Tibial artery (tissue), 4 donors: ENCODE results near the gene ATP8A1.
A peak's percentile ranks its signal among the peaks of the same experiment; 100 is the strongest.

Experiments used
- DNase-seq, 2 donors: peaks; one replicate each; pipeline ENCODE4 v3.0.0-alpha.2; 2019
- H3K27ac ChIP-seq, 2 donors: fragments of 200-600 bp; sonication (generic) in 1 of 2; 1 replicate in 1 of 2; 2 replicates in 1 of 2; pipeline ENCODE4 v1.5.1; 2018 to 2019; ENCODE audit warnings: mild to moderate bottlenecking in 1 of 2
- H3K27me3 ChIP-seq, 2 donors: fragments of 200-600 bp; sonication (generic) in 1 of 2; one replicate each; pipeline versions ENCODE4 v1.5.1 to v1.6.0; 2016 to 2019
- H3K36me3 ChIP-seq, 3 donors: fragments of 200-600 bp; sonication (generic) in 2 of 3; one replicate each; pipeline ENCODE4 v1.5.1; 2016 to 2019; ENCODE audit warnings: mild to moderate bottlenecking in 2 of 3
- H3K4me1 ChIP-seq, 4 donors: fragments of 200-600 bp; sonication (generic) in 2 of 4; 1 replicate in 3 of 4; 2 replicates in 1 of 4; pipeline ENCODE4 v1.5.1; 2016 to 2019
- H3K4me3 ChIP-seq, 2 donors: fragments of 200-600 bp; sonication (generic) in 1 of 2; 1 replicate in 1 of 2; 2 replicates in 1 of 2; pipeline ENCODE4 v1.5.1; 2018 to 2019; ENCODE audit warnings: mild to moderate bottlenecking in 2 of 2
- H3K9me3 ChIP-seq, 3 donors: fragments of 200-600 bp; sonication (generic) in 1 of 3; one replicate each; pipeline ENCODE4 v1.5.1; 2016 to 2019
- CTCF ChIP-seq, 2 experiments: fragments of 200-600 bp in 1 of 2; fragments of 450-650 bp in 1 of 2; IDR thresholded peaks; one replicate each; pipeline ENCODE4 v1.5.1; 2017 to 2019; ENCODE audit warnings: antibody characterized with exemption in 2 of 2, mild to moderate bottlenecking in 1 of 2, moderate library complexity in 1 of 2
- intact Hi-C: fragments of 100-400 bp; cut with DNase I; formaldehyde crosslinking; loops from one replicate; pipeline ENCODE4 v1.15.0; 2023; ENCODE audit warnings: low total_unique reads

The ATP8A1 gene

GRCh38 chr4:42412251-42412650 is 244.7 kb downstream of the ATP8A1 start:
- no peaks in the 10 kb centered on the region for H3K27me3 ChIP-seq
- no peaks in the 10 kb centered on the region for H3K36me3 ChIP-seq
- H3K27ac ChIP-seq: peak overlapping the region; percentile 5 to 17
- peaks cover 0 to 13% (median 4%) of the 10 kb centered on the region in 4 donors for H3K4me1 ChIP-seq
- no peak for DNase-seq
- intact Hi-C loops: loop anchor here (5.0 kb wide), 1 partner anchor 245 kb away; the partner anchor contains the start of gene ATP8A1
- no peak for TF ChIP-seq CTCF (IDR thresholded peaks at IDR 0.05)
- H3K9me3 ChIP-seq: no peaks in the 10 kb centered on the region
- no peak overlapping the region for H3K4me3 ChIP-seq

DNA sequence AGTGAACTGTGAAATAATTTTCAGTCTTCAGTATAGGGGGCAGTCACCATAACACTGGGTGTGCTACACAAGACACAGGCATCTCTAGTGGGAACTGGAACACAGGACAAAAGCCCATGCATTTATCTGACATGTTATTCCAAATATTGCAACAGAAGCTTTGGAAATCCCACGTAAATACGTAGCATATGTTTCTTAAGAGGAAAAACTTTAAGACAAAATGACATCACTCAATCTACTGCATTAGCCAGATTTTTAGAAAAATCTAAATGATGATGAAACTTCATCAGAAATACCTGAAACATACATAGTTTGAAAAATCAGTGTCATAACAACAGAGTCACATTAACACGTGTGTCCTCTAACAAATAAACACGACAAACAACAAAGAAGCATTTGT is 245.1 kb downstream of the ATP8A1 start:
- no peaks in the 10 kb centered on the region for H3K27me3 ChIP-seq
- no peak for TF ChIP-seq CTCF (IDR thresholded peaks at IDR 0.05)
- H3K4me1 ChIP-seq: peaks cover 0 to 13% (median 4%) of the 10 kb centered on the region in 4 donors
- no peak for DNase-seq
- H3K4me3 ChIP-seq: no peak overlapping the region
- H3K36me3 ChIP-seq: no peaks in the 10 kb centered on the region
- intact Hi-C loops: loop anchor here (5.0 kb wide), 1 partner anchor 245 kb away; the partner anchor contains the start of gene ATP8A1
- H3K27ac ChIP-seq: peak overlapping the region in 1 of 2 donors; percentile 5
- H3K9me3 ChIP-seq: no peaks in the 10 kb centered on the region

- no peak for DNase-seq
- intact Hi-C loops: loop anchor here (5.0 kb wide), 1 partner anchor 247 kb away; the partner anchor contains the start of gene ATP8A1
- Histone ChIP-seq H3K4me1 (peaks cover 0 to 13% (median 4%) of the 10 kb centered on the region in 4 donors), H3K9me3 (no peaks in the 10 kb centered on the region), H3K27ac (no peak overlapping the region), H3K4me3 (no peak overlapping the region), H3K27me3 (no peaks in the 10 kb centered on the region), H3K36me3 (no peaks in the 10 kb centered on the region)
- TF ChIP-seq CTCF (IDR thresholded peaks at IDR 0.05): no peak
Measured at GRCh38 chr4:42410446-42410845, 246.5 kb downstream of the ATP8A1 start.

DNA sequence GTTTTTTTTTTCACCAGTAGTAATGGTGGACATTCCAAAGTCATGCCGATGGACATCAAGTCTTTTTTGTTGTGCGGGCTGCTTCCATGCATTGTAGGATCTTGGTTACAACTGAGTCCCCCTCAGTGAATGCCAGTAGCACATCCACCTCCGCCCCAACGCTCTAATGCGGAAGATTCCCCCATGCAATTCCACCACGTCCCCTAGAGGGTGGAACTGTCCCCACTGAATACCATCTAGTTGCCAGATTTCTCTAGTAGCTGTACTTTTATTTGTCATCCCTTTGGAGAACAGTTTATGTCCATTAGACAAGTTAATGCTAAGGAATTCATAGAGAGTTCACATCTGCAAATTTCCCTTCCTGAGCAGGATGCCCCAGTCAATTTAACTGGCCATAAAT is 252.9 kb downstream of the ATP8A1 start:
- intact Hi-C loops: no loop called here
- no peak for TF ChIP-seq CTCF (IDR thresholded peaks at IDR 0.05)

GRCh38 chr4:42401171-42401570 is 255.7 kb downstream of the ATP8A1 start:
- no peaks in the 10 kb centered on the region for H3K36me3 ChIP-seq
- H3K4me3 ChIP-seq: no peak overlapping the region
- H3K27ac ChIP-seq: no peak overlapping the region
- intact Hi-C loops: no loop called here
- no peak for TF ChIP-seq CTCF (IDR thresholded peaks at IDR 0.05)
- no peaks in the 10 kb centered on the region for H3K9me3 ChIP-seq
- DNase-seq: no peak
- H3K27me3 ChIP-seq: peaks cover 0 to 41% of the 10 kb centered on the region in 2 donors
- H3K4me1 ChIP-seq: peaks cover 0 to 30% (median 24%) of the 10 kb centered on the region in 4 donors

More for the DNA sequence above, 252.9 kb downstream of the ATP8A1 start:
- Histone ChIP-seq H3K9me3 (no peaks in the 10 kb centered on the region), H3K4me3 (no peak overlapping the region), H3K4me1 (peaks cover 0 to 6% (median 1%) of the 10 kb centered on the region in 4 donors), H3K27ac (no peak overlapping the region), H3K36me3 (no peaks in the 10 kb centered on the region), H3K27me3 (peaks cover 0 to 13% of the 10 kb centered on the region in 2 donors)
- DNase-seq: no peak

GRCh38 chr4:42399393-42399792 is 257.5 kb downstream of the ATP8A1 start:
- Histone ChIP-seq H3K36me3 (no peaks in the 10 kb centered on the region), H3K4me1 (peaks cover 0 to 30% (median 24%) of the 10 kb centered on the region in 4 donors), H3K9me3 (no peaks in the 10 kb centered on the region), H3K27ac (no peak overlapping the region), H3K4me3 (peak overlapping the region; percentile 54), H3K27me3 (peaks cover 0 to 41% of the 10 kb centered on the region in 2 donors)
- no peak for TF ChIP-seq CTCF (IDR thresholded peaks at IDR 0.05)
- DNase-seq: no peak
- intact Hi-C loops: no loop called here
